HG03575 (cell line): ENCODE measurements around the gene C2CD3.
"Not testable (repeated sequence)": the region's sequence is repeated elsewhere in the genome, so short reads cannot be mapped to it uniquely, and the experiment has no call there.

Source experiments
- ATAC-seq: cut with Tn5 transposase; IDR thresholded peaks from one replicate; pipeline ENCODE4 v1.9.1; 2021; ENCODE audit not compliant: unreplicated experiment, insufficient number of reproducible peaks, low FRiP score; ENCODE audit errors: extremely low read depth

C2CD3 gene

DNA sequence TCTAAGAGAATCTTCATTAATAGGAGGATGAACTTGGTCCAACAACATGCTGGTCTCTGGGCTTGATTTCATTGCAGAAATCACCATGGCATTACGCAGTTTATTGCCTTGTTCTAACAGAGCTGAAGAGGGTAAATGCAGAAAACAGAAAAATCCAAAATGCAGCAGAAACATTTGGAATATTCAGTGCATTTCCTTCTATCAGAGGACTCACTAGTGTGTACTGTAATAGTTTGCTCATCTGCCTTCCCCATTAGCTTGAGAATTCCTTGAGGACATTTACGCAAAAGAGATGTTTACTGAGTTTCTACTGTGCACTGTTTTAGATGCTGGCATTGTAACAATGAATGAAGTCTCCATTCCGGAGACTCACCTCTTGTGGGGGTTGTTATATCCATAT is 37.4 kb downstream of the C2CD3 start:
- no peak for ATAC-seq

DNA sequence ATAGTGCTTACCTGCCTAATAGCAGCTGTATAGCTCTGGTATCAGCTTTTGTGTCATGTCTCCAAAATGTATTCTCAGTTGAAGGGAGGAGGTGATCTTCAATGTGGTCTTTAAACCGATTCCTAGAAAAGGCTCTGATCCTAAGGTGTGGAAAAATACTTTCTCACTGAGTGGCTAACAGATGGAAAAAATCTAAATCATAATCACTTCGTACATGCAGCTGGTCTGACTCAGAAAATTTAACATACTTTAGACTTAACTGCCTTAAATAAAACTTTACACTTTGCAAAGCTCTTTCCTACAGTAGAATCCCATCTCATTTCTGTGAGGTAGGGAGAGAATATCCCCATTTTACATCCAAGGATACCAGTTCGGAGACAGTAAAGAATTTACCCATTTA is 38.0 kb downstream of the C2CD3 start:
- no peak for ATAC-seq

DNA sequence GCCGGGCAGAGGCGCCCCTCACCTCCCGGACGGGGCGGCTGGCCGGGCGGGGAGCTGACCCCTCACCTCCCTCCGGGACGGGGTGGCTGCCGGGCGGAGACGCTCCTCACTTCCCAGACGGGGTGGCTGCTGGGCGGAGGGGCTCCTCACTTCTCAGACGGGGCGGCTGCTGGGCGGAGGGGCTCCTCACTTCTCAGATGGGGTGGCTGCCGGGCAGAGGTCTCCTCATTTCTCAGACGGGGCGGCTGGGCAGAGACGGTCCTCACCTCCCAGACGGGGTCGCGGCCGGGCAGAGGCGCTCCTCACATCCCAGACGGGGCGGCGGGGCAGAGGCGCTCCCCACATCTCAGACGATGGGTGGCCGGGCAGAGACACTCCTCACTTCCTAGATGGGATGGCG is 41.7 kb downstream of the C2CD3 start:
- not testable (repeated sequence) for ATAC-seq

DNA sequence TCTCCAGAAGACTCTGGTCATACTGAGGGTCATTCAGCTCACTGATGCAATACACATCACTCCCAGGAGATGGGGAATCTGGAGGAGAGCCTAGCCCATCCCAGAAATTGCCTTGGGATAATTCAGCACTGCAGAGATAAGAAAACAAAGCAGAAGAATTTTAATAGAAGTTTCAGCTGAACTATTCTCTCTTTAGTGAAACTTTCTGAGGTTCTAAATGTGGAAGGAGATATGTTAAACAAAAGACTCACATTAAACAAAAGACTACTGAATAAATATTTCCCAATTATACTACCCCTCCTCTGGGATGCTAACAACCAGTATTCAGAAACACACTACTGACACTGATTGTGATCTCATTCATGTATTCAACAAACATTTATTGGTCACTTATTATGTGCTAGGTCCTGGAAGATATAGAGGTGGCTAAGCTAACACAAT is 47.8 kb downstream of the C2CD3 start:
- no peak for ATAC-seq

DNA sequence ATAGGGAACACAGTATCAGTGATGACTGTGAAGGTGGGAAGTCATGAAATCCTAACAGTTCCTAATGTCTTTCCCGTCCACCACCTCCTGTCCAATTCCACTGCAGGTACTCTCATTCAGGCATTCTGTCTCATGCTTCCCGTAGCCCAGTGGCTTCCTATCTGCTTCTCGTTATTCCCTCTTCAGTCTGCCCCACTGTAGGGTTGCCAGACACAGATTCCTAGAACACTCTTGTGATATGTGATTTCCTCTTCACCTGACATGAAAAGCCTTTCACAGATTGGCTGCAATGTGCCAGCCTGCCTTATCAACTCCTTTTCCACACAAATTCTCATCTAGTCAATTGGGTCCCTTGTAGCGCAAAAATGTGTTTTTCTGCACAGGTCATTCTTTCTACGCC is 49.0 kb downstream of the C2CD3 start:
- no peak for ATAC-seq

DNA sequence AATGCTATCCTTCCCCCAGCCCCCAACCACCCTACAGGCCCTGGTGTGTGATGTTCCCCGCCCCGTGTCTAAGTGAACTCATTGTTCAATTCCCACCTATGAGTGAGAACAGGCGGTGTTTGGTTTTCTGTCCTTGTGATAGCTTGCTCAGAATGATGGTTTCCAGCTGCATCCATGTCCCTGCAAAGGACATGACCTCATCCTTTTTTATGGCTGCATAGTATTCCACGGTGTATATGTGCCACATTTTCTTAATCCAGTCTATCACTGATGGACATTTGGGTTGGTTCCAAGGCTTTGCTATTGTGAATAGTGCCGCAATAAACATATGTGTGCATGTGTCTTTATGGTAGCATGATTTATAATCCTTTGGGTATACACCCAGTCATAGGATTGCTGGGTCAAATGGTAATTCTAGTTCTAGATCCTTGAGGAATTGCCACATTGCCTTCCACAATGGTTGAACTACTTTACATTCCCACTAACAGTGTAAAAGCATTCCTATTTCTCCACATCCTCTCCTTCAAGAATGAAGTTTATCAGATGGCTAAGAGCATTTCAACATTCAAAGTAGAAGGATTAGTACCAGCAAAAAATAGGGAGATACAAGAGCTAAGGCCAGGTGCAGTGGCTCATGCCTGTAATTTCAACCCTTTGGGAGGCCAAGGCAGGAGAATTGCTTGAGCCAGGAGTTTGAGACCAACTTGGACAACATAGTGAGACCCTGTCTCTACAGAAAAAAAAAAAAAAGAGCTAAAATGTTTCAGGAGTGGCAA is 50.4 kb downstream of the C2CD3 start:
- not testable (repeated sequence) for ATAC-seq

DNA sequence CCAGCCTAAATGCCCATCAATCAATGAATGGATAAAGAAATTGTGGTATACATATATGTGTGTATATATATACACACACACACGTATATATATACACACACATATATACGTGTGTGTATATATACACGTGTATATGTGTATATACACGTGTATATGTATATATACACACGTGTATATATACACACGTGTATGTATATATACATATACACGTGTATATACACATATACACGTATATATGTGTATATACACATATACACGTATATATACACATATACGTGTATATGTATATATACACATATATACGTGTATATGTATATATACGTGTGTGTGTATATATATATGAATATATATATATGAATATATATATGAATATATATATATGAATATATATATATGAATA is 54.1 kb downstream of the C2CD3 start:
- ATAC-seq: no peak

DNA sequence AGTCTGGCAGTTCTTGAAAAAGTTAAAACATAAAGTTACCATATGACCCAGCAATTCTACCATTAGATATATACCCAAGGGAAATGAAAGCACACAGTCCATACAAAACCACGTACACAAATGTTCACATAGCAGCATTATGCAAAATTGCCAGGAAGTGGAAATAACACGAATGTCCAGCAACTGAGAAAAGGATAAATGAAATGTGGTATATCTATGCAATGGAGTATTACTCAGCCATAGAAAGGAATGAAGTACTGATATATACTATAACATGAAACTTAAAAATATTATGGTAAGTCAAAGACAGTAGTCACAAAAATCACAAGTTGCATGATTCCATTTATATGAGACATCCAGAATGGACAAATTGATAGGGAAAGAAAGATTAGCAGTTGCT is 57.9 kb downstream of the C2CD3 start:
- no peak for ATAC-seq

DNA sequence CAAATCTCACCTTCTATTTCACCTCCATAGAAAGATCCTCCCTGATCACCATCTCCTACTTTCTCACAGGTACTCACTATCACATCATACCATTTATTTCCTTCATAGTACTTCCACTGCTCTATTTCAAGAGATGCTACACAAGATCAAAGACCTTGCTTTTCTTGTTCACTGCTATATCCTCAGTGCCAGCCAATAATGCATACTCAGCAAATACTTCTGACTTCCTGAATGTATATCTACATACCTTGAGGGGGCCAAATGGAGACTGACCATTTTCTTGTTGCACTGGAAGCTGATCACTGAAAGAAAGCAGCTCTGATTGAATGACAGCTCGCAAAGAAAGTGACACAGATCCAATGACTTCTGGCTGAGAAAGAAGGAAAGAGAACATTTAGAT is 64.7 kb downstream of the C2CD3 start:
- no peak for ATAC-seq

DNA sequence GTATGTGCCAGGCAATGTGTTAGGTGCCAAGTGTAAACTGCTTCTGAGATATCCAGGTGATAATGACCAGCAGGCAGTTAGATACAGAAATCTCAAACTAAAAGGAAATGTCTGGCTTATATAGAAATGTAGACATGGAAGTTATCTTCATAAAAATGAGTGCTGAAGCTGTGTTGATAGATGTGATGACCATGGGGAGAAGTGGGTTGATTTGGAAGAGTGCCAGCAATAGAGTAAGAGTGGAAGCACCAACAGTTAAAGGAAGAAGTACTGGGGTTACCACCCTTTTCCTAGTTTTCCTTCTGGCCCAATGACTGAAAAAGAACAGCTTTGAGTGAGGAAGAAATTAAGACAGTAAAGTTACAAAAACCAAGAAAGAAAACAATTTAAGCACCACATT is 68.5 kb downstream of the C2CD3 start:
- ATAC-seq: no peak

DNA sequence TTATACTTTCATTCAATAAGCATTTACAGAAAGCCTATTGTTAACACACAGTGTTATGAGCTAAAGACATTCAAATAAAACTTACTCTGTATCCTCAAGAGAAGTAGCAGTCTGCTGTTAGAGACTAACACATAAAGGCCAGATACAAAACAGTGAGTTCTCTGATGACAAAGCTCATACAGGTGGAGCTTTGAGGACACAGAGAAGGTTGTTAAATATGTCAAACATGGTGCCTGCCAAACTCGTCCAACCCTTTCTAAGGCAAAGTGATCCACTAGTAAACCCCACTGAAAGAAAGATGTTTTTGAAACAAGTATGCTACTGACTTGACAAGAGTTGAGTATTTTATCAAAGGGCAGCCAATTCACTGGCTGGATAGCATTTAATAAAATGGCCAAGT is 70.1 kb downstream of the C2CD3 start:
- ATAC-seq: no peak

DNA sequence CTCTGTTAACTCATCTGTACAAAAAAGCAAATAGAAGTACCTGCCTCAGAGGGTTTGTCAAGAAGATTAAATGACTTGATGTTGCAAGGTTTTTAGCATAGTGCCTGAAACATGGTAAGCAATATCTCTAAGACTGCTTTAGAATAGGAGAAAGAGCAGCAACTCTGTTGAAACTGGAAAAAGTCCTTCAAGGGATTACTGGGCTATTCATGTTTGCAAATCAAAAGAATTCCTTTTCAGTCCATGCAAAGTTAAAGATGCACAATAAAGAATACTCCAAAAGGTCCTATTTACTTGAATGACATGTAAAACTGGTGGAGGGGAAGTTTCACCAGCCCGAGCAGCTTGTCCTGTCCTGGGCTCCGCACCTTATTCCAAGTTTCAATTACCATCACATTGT is 70.6 kb downstream of the C2CD3 start:
- no peak for ATAC-seq

DNA sequence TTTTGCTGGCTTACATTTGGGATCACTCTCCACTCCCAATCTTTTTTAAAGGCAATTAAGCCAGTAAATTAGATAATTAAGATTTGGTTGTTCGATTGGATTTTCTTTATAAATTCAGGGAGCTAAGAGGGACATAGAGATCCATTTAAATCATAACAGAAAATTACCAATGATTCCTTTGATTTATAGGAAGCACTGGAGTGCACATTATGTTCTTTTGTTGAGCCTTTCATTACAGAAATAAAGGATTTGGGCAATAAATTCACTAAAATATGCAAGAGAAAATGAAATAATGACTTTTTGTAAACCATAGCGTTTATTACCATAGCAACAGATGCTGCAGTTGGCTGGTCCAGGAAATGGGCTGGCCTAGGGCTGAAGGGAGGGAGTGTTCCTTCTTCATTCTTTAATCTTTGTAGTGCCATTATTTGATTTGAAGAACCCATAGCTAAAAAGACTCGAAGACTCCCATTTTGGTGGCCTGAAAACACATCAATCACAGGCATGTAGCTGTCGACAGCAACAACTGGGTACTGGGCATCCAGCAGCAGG is 73.0 kb downstream of the C2CD3 start:
- ATAC-seq: no peak

DNA sequence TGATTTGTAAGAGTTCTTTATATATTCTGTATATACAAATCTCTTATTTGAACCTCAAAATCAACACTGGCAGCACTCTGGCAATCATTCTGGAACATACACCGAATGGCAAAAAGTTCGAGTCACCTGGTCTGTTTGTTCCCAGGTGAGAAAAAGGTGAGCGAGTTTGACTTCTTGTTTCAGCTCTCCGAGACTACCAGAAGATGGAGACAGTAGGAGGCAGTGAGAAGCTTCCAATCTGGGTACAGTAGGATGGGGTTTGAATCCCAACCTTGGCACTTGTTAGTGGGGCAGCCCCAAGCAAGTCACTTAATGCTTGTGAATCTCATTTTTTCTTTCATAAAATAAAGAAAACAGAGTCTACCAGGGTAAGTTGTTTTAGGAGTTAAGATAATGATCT is 76.4 kb downstream of the C2CD3 start:
- no peak for ATAC-seq

DNA sequence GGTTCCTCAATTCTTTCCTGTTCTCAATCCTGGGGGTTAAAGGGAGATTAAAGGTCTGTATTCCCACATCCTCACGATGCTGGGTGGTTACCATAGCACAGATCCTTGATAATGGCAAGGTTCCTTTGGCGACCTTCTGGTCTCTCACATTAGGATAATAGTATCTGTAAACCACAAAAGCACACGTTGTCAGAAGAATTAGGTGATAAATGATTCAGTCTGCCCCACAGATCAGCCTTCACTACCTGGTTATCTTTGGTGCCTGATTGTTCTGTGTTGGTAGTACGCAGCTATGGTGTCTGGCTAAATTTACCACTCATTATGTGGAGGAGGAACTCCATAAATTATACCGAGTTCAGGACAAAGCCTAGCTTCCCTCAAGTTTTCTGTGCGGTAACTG is 78.4 kb downstream of the C2CD3 start:
- ATAC-seq: no peak

DNA sequence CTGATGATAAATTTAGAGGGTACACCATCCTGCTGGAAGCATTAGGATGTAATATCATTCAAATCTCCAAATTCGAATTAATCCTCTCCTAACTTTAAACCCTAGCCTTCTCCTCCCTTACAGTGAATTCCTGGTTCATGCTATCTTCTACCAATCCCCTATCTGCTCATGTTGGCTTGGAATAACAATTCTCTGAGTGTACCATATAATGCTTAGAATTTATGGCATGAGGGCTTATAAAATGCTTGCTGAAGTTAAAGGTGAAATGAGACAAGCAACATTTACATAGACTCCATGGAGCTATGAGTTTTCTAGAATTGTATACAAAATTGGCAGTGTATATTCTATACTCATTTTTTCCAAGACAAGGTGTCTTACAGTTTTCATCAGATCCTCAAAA is 79.3 kb downstream of the C2CD3 start:
- no peak for ATAC-seq

DNA sequence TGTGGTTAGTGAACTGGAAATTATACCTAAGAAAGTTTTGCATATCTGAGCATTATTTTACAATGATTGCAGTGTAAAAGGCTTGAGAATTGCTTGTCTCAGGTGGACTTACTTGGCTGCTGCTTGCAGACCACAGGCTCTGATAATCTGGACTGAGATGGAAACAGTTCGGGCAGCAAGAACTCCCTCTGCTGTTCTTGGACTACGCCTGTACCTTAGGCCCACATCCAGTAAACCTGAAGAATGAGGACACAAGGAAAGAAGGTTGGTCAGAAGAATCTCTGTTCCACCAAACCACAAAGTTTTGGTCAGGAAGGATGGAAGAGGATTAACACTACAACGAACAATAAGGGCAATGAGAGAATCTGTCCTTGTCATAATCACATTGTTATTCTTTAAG is 80.1 kb downstream of the C2CD3 start:
- ATAC-seq: no peak

DNA sequence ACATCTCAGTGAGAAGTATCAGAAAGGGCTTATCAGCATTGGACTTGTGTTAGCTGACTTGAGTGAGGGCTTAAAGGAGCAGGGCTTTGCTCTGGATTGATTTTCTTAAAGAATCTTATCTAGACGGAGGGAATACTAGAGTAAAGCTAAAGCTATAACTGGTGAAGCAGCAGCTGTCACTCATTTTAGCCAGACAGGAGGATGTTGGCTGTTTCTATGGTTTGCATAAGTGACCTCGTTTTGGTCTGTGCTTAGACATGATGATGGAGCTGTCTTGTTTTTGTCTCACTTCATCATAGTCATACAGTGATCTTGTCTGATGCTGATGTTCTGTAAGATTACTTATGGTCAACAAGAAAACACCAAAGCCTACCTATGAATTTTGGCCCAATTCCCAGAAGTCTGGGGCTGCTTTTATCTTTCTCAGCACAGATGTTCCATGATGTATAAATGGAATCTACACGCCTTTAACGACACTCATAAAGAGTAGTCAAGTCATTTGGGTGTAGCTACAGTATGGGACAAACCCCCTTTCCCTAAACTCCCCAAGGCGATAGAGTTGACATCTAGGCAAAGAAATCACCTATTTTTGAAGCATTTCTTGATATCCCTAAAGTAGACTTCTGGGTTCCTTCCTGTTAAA is 84.4 kb downstream of the C2CD3 start:
- no peak for ATAC-seq

DNA sequence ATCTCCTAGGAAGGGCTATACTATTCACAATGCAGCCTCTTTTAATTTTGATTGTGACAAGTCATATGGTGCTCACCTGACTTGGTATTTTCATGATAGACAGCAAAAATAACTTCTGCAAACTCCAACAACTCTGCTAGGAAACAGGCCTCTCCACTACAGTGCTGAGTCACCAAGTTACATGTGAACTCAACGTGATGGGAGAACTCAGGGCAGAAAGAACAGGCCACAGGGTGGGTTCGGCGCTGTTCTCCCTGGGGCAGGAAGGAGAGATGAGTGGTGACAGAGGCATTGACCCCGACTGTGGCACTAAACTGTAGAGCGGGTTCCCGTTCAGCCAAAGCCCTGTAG is 85.3 kb downstream of the C2CD3 start:
- no peak for ATAC-seq

DNA sequence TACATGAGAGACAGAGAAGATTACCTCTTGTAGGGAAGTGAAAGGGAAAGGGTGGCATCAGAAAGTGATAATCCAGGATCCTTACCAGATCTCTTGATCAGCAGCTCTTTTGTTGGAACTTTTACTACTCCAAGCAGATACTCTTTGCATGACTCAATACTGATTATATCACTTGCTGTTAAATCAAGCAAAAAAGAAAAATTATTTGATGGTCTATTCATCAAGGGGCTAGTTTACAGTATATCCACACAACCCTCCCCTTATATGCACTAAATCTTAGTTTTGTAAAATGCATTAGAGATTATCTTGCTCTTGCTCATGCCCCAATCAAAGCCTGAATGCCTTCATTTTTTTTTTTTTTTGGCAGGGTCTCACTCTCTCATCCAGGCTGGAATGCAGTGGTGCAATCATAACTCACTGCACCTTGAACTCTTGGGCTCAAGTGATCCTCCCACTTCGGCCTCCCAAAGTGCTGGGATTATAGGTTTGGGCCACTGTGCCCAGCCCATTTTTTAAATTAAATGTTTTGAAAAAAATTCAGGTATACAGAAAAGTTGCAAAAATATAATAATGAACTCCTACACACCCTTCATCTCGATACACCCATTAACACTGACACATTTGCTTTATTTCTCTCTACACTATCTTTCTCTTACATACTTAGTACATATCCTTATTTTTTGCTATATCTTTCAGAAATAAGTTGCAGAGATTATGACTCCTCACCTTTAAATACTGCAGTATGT is 85.8 kb downstream of the C2CD3 start:
- no peak for ATAC-seq
